ENCODE measurements around the gene C4B.
"Not testable (repeated sequence)": the region's sequence is repeated elsewhere in the genome, so short reads cannot be mapped to it uniquely, and the experiment has no call there.

Gene C4B

GRCh38 chr6:32056254-32056653, 41.7 kb downstream of the C4B start:
- no peak for DNase-seq

- no peak for DNase-seq
Measured at GRCh38 chr6:32057966-32058365, 43.4 kb downstream of the C4B start.

GRCh38 chr6:32058511-32058963, 43.9 kb downstream of the C4B start:
- DNase-seq = no peak

GRCh38 chr6:32060966-32061655, 46.5 kb downstream of the C4B start:
- no peak for DNase-seq

GRCh38 chr6:32064706-32065105, 50.1 kb downstream of the C4B start:
- no peak for DNase-seq

GRCh38 chr6:32067521-32067920, 52.9 kb downstream of the C4B start:
- not testable (repeated sequence) for DNase-seq

GRCh38 chr6:32068315-32068714, 53.7 kb downstream of the C4B start:
- not testable (repeated sequence) for DNase-seq

GRCh38 chr6:32068867-32069266, 54.3 kb downstream of the C4B start:
- no peak for DNase-seq

GRCh38 chr6:32069460-32069859, 54.9 kb downstream of the C4B start:
- DNase-seq = no peak

- no peak for DNase-seq
Measured at GRCh38 chr6:32069878-32070515, 55.4 kb downstream of the C4B start.

- DNase-seq = no peak
Measured at GRCh38 chr6:32070814-32071543, 56.4 kb downstream of the C4B start.

- DNase-seq = no peak
Measured at GRCh38 chr6:32073101-32073500, 58.5 kb downstream of the C4B start.

GRCh38 chr6:32073613-32074012, 59.0 kb downstream of the C4B start:
- no peak for DNase-seq

- no peak for DNase-seq
Measured at GRCh38 chr6:32074996-32075532, 60.5 kb downstream of the C4B start.

- DNase-seq = no peak
Measured at GRCh38 chr6:32075781-32076180, 61.2 kb downstream of the C4B start.

GRCh38 chr6:32076321-32076809, 61.8 kb downstream of the C4B start:
- no peak for DNase-seq

GRCh38 chr6:32079566-32080290, 65.1 kb downstream of the C4B start:
- no peak for DNase-seq

- DNase-seq = no peak
Measured at GRCh38 chr6:32081168-32081990, 66.8 kb downstream of the C4B start.

- no peak for DNase-seq
Measured at GRCh38 chr6:32082478-32082877, 67.9 kb downstream of the C4B start.

- DNase-seq = no peak
Measured at GRCh38 chr6:32082935-32083334, 68.3 kb downstream of the C4B start.

GRCh38 chr6:32083812-32084768, 69.5 kb downstream of the C4B start:
- DNase-seq = no peak

Data from CD4-positive, alpha-beta T cell treated with Interleukin-1 beta for 1 hour (primary cell).